IPS-20b (cell line): ENCODE measurements around the gene TFDP2.
"Not testable (repeated sequence)": the region's sequence is repeated elsewhere in the genome, so short reads cannot be mapped to it uniquely, and the experiment has no call there.

Experiments
- H3K27ac ChIP-seq: one replicate; pipeline ENCODE4 v1.5.1; 2013; ENCODE audit warnings: low read length
- H3K27me3 ChIP-seq: 2 replicates; pipeline ENCODE4 v1.6.1; 2013; ENCODE audit warnings: mild to moderate bottlenecking, low read length, inconsistent platforms; ENCODE audit not compliant: insufficient read depth
- H3K36me3 ChIP-seq: 2 replicates; pipeline ENCODE4 v1.6.1; 2013; ENCODE audit warnings: low read depth, mild to moderate bottlenecking, inconsistent platforms, low read length, moderate library complexity; ENCODE audit not compliant: insufficient read depth
- H3K4me1 ChIP-seq: 2 replicates; pipeline ENCODE4 v1.6.1; 2013; ENCODE audit warnings: mild to moderate bottlenecking, control low read depth, inconsistent platforms, low read length, moderate library complexity; ENCODE audit not compliant: insufficient read depth
- H3K4me3 ChIP-seq: 2 replicates; pipeline ENCODE4 v1.5.1; 2013; ENCODE audit warnings: mild to moderate bottlenecking, low read length, inconsistent platforms
- H3K9ac ChIP-seq: 2 replicates; pipeline ENCODE4 v1.6.1; 2013; ENCODE audit warnings: low read depth, mild to moderate bottlenecking, inconsistent platforms, low read length, moderate library complexity
- H3K9me3 ChIP-seq: 2 replicates; pipeline ENCODE4 v1.6.1; 2013; ENCODE audit warnings: mild to moderate bottlenecking, low read depth, low read length, inconsistent platforms; ENCODE audit not compliant: insufficient read depth

The TFDP2 gene

DNA sequence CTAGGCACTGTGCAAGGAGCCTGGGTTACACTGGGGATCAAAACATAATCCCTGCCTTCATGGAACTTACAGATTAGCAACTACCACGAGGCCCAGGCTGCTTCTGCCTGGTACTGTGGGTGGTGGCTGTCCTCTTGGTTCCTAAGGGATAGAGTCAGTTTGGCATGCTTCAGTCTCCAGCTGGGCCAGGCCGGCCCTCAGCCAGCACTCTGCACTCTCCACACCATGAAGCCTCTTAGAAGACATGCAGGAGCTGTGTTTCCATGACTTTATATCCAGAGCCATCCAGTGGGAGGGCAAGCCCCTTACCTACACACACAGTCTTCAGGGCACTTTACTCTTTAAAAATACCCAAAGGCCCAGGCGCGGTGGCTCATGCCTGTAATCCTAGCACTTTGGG is 218.5 kb downstream of the TFDP2 start:
- Histone ChIP-seq H3K4me1 (no peaks in the 10 kb centered on the region), H3K27ac (no peak overlapping the region)

GRCh38 chr3:141929341-141929995 is 219.9 kb downstream of the TFDP2 start:
- Histone ChIP-seq H3K27ac (no peak overlapping the region), H3K27me3 (no peaks in the 10 kb centered on the region), H3K36me3 (peaks cover 31% of the 10 kb centered on the region), H3K4me1 (no peaks in the 10 kb centered on the region), H3K9me3 (no peaks in the 10 kb centered on the region), H3K9ac (no peak overlapping the region), H3K4me3 (no peak overlapping the region)

More for the DNA sequence above, 218.5 kb downstream of the TFDP2 start:
- H3K36me3 ChIP-seq, result peaks cover 22% of the 10 kb centered on the region
- H3K9ac ChIP-seq, result no peak overlapping the region
- H3K4me3 ChIP-seq, result no peak overlapping the region
- H3K9me3 ChIP-seq, result no peaks in the 10 kb centered on the region
- H3K27me3 ChIP-seq, result no peaks in the 10 kb centered on the region

GRCh38 chr3:141928631-141929270 is 220.6 kb downstream of the TFDP2 start:
- H3K4me3 ChIP-seq, result no peak overlapping the region
- H3K27me3 ChIP-seq, result no peaks in the 10 kb centered on the region

GRCh38 chr3:141926929-141927328 is 222.4 kb downstream of the TFDP2 start:
- peaks cover 49% of the 10 kb centered on the region for H3K36me3 ChIP-seq
- H3K27ac ChIP-seq, result no peak overlapping the region
- no peaks in the 10 kb centered on the region for H3K9me3 ChIP-seq
- no peak overlapping the region for H3K9ac ChIP-seq
- H3K27me3 ChIP-seq, result no peaks in the 10 kb centered on the region
- no peak overlapping the region for H3K4me3 ChIP-seq
- no peaks in the 10 kb centered on the region for H3K4me1 ChIP-seq

More at GRCh38 chr3:141928631-141929270, 220.6 kb downstream of the TFDP2 start:
- Histone ChIP-seq H3K36me3 (peaks cover 34% of the 10 kb centered on the region), H3K27ac (no peak overlapping the region), H3K9ac (no peak overlapping the region), H3K9me3 (no peaks in the 10 kb centered on the region), H3K4me1 (no peaks in the 10 kb centered on the region)

GRCh38 chr3:141925677-141926076 is 223.7 kb downstream of the TFDP2 start:
- H3K27me3 ChIP-seq, H3K4me3 ChIP-seq, H3K9ac ChIP-seq, H3K9me3 ChIP-seq, H3K4me1 ChIP-seq, H3K27ac ChIP-seq: not testable (repeated sequence)
- H3K36me3 ChIP-seq, result peaks cover 61% of the 10 kb centered on the region

DNA sequence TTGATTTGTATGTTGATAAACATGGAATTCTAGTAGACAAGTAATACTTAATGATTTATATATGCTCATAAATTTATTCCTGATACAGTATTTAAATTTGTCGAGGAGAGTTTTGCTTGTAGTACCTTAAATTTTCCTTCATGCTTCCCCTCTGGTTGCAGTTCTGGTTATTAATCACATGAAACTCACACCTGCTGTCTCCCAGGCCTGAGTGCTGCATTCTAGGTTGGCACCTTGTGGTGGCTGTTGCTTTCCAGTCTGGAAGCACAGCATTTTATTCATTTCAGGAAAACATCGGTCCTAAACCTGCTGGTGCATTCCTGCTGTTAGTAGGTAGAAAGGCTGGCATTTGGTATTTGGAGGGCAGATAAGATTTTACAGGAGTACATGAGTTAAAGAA is 228.0 kb downstream of the TFDP2 start:
- peaks cover 84% of the 10 kb centered on the region for H3K36me3 ChIP-seq
- no peak overlapping the region for H3K9ac ChIP-seq
- H3K4me1 ChIP-seq, result no peaks in the 10 kb centered on the region

DNA sequence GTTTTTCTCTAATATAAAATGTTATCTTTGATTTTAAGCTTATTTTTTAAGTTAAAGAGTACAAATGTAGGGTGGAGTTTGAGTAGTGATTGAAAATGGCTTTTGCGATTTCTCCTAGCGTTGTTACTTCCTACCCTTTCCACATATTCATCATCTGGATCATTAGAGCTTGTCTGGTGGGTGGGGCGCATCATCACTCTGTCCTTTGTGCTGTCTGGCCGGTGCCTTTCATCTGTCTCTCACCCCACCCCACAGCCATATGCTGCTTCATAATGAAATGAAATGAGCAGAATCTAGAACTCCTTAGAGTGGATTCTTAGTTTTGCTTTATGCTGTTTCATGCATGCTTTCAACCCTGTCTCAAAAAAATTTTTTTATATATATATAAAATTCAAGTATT is 228.6 kb downstream of the TFDP2 start:
- Histone ChIP-seq H3K27me3 (no peaks in the 10 kb centered on the region), H3K36me3 (peaks cover 84% of the 10 kb centered on the region), H3K9ac (no peak overlapping the region)

More for the DNA sequence above, 228.0 kb downstream of the TFDP2 start:
- Histone ChIP-seq H3K4me3 (no peak overlapping the region), H3K27ac (no peak overlapping the region), H3K27me3 (no peaks in the 10 kb centered on the region), H3K9me3 (no peaks in the 10 kb centered on the region)

GRCh38 chr3:141915766-141916165 is 233.6 kb downstream of the TFDP2 start:
- H3K4me3 ChIP-seq, result no peak overlapping the region
- H3K9ac ChIP-seq, result no peak overlapping the region
- H3K9me3 ChIP-seq, result no peaks in the 10 kb centered on the region
- H3K27me3 ChIP-seq, result no peaks in the 10 kb centered on the region
- H3K4me1 ChIP-seq, result peaks cover 7% of the 10 kb centered on the region; the same call in 1 of the 2 replicates
- no peak overlapping the region for H3K27ac ChIP-seq
- peaks cover 93% of the 10 kb centered on the region for H3K36me3 ChIP-seq

More for the DNA sequence above, 228.6 kb downstream of the TFDP2 start:
- Histone ChIP-seq H3K4me1 (no peaks in the 10 kb centered on the region), H3K27ac (no peak overlapping the region), H3K9me3 (no peaks in the 10 kb centered on the region), H3K4me3 (no peak overlapping the region)

- Histone ChIP-seq H3K9ac (no peak overlapping the region), H3K9me3 (no peaks in the 10 kb centered on the region), H3K27me3 (no peaks in the 10 kb centered on the region), H3K36me3 (peaks cover 86% of the 10 kb centered on the region), H3K27ac (no peak overlapping the region), H3K4me3 (no peak overlapping the region), H3K4me1 (peaks cover 7% of the 10 kb centered on the region; the same call in 1 of the 2 replicates)
Measured at GRCh38 chr3:141915016-141915415, 234.3 kb downstream of the TFDP2 start.

GRCh38 chr3:141914311-141914710 is 235.0 kb downstream of the TFDP2 start:
- no peaks in the 10 kb centered on the region for H3K9me3 ChIP-seq
- peaks cover 86% of the 10 kb centered on the region for H3K36me3 ChIP-seq
- no peak overlapping the region for H3K9ac ChIP-seq
- peaks cover 7% of the 10 kb centered on the region; the same call in 1 of the 2 replicates for H3K4me1 ChIP-seq
- H3K4me3 ChIP-seq, result no peak overlapping the region
- no peak overlapping the region for H3K27ac ChIP-seq
- H3K27me3 ChIP-seq, result no peaks in the 10 kb centered on the region

- Histone ChIP-seq H3K9ac (no peak overlapping the region), H3K36me3 (peaks cover 87% of the 10 kb centered on the region), H3K4me3 (no peak overlapping the region), H3K27ac (no peak overlapping the region), H3K27me3 (no peaks in the 10 kb centered on the region), H3K9me3 (no peaks in the 10 kb centered on the region), H3K4me1 (peaks cover 7% of the 10 kb centered on the region; the same call in 1 of the 2 replicates)
Measured at GRCh38 chr3:141913150-141913811, 236.1 kb downstream of the TFDP2 start.

GRCh38 chr3:141909986-141910385 is 239.4 kb downstream of the TFDP2 start:
- H3K36me3 ChIP-seq, result peaks cover 87% of the 10 kb centered on the region
- not testable (repeated sequence) for H3K9me3 ChIP-seq, H3K4me3 ChIP-seq, H3K27me3 ChIP-seq, H3K27ac ChIP-seq, H3K4me1 ChIP-seq, H3K9ac ChIP-seq
